HEK293 (cell line): ENCODE data around the gene ZSWIM4.

Experiments
- FEZF1 ChIP-seq: fragments of 450-650 bp; formaldehyde crosslinking; IDR thresholded peaks from 2 replicates; pipeline ENCODE4 v1.5.1; 2016; ENCODE audit warnings: missing biosample characterization, missing genetic modification characterization
- HOXC10 ChIP-seq: sonication (generic); formaldehyde crosslinking; IDR thresholded peaks from 2 replicates; pipeline ENCODE4 v1.8.1; 2023; ENCODE audit warnings: mild to moderate bottlenecking, missing genetic modification reagents
- KLF1 ChIP-seq: fragments of 450-650 bp; formaldehyde crosslinking; IDR thresholded peaks from 2 replicates; pipeline ENCODE4 v1.5.1; 2016; ENCODE audit warnings: missing biosample characterization, missing genetic modification characterization
- KLF16 ChIP-seq: fragments of 450-650 bp; formaldehyde crosslinking; IDR thresholded peaks from 2 replicates; pipeline ENCODE4 v1.5.1; 2017; ENCODE audit warnings: missing biosample characterization, missing genetic modification characterization
- KLF9 ChIP-seq: fragments of 450-650 bp; formaldehyde crosslinking; IDR thresholded peaks from 2 replicates; pipeline ENCODE4 v1.5.1; 2016; ENCODE audit warnings: missing biosample characterization, missing genetic modification characterization, low read depth
- OVOL3 ChIP-seq: fragments of 450-650 bp; formaldehyde crosslinking; IDR thresholded peaks from 2 replicates; pipeline ENCODE4 v1.5.1; 2016; ENCODE audit warnings: missing biosample characterization, missing genetic modification characterization
- SP3 ChIP-seq: fragments of 450-650 bp; formaldehyde crosslinking; IDR thresholded peaks from 2 replicates; pipeline ENCODE4 v1.5.1; 2016; ENCODE audit warnings: missing biosample characterization, missing genetic modification characterization
- TRIM28 ChIP-seq: IDR thresholded peaks from 2 replicates; pipeline ENCODE4 v1.6.1; 2011; ENCODE audit warnings: low read length, control low read depth, borderline replicate concordance
- ZBTB21 ChIP-seq: fragments of 450-650 bp; formaldehyde crosslinking; IDR thresholded peaks from 2 replicates; pipeline ENCODE4 v1.5.1; 2017; ENCODE audit warnings: missing biosample characterization, missing genetic modification characterization
- ZBTB8A ChIP-seq: fragments of 450-650 bp; formaldehyde crosslinking; IDR thresholded peaks from 2 replicates; pipeline ENCODE4 v1.5.1; 2016; ENCODE audit warnings: missing biosample characterization, missing genetic modification characterization
- ZFP3 ChIP-seq: fragments of 450-650 bp; formaldehyde crosslinking; IDR thresholded peaks from 2 replicates; pipeline ENCODE4 v1.5.1; 2016; ENCODE audit warnings: low read depth, missing biosample characterization, missing genetic modification characterization
- ZNF132 ChIP-seq: fragments of 450-650 bp; formaldehyde crosslinking; IDR thresholded peaks from 2 replicates; pipeline ENCODE4 v1.5.1; 2017; ENCODE audit warnings: missing biosample characterization, missing genetic modification characterization, borderline replicate concordance
- ZNF184 ChIP-seq: fragments of 450-650 bp; IDR thresholded peaks from 2 replicates; pipeline ENCODE4 v1.5.1; 2018; ENCODE audit warnings: missing biosample characterization, mild to moderate bottlenecking, missing genetic modification characterization
- ZNF24 ChIP-seq: fragments of 450-650 bp; formaldehyde crosslinking; IDR thresholded peaks from 2 replicates; pipeline ENCODE4 v1.5.1; 2016; ENCODE audit warnings: missing biosample characterization, missing genetic modification characterization
- ZNF404 ChIP-seq: fragments of 450-650 bp; formaldehyde crosslinking; IDR thresholded peaks from 2 replicates; pipeline ENCODE4 v1.5.1; 2017; ENCODE audit warnings: missing biosample characterization, missing genetic modification characterization
- ZNF530 ChIP-seq: fragments of 450-650 bp; formaldehyde crosslinking; IDR thresholded peaks from 2 replicates; pipeline ENCODE4 v1.5.1; 2016; ENCODE audit warnings: low read depth, missing biosample characterization, missing genetic modification characterization
- ZNF544 ChIP-seq: fragments of 450-650 bp; formaldehyde crosslinking; IDR thresholded peaks from 2 replicates; pipeline ENCODE4 v1.5.0; 2017; ENCODE audit warnings: missing biosample characterization, missing genetic modification characterization
- ZNF571 ChIP-seq: fragments of 450-650 bp; formaldehyde crosslinking; IDR thresholded peaks from 2 replicates; pipeline ENCODE4 v1.5.0; 2017; ENCODE audit warnings: missing biosample characterization, missing genetic modification characterization
- ZNF677 ChIP-seq: fragments of 450-650 bp; IDR thresholded peaks from 2 replicates; pipeline ENCODE4 v1.5.0; 2018; ENCODE audit warnings: missing biosample characterization, mild to moderate bottlenecking, missing genetic modification characterization, moderate library complexity
- ZNF707 ChIP-seq: fragments of 450-650 bp; formaldehyde crosslinking; IDR thresholded peaks from 2 replicates; pipeline ENCODE4 v1.5.1; 2016; ENCODE audit warnings: missing biosample characterization, missing genetic modification characterization
- ZNF76 ChIP-seq: fragments of 450-650 bp; formaldehyde crosslinking; IDR thresholded peaks from 2 replicates; pipeline ENCODE4; 2016; ENCODE audit warnings: low read depth, missing biosample characterization, missing genetic modification characterization, borderline replicate concordance
- ZNF843 ChIP-seq: fragments of 450-650 bp; formaldehyde crosslinking; IDR thresholded peaks from 2 replicates; pipeline ENCODE4 v1.5.1; 2016; ENCODE audit warnings: missing biosample characterization, missing genetic modification characterization
- ZSCAN16 ChIP-seq: fragments of 450-650 bp; formaldehyde crosslinking; IDR thresholded peaks from 2 replicates; pipeline ENCODE4 v1.5.1; 2016; ENCODE audit warnings: missing biosample characterization, missing genetic modification characterization
- ZXDB ChIP-seq: fragments of 450-650 bp; formaldehyde crosslinking; IDR thresholded peaks from 2 replicates; pipeline ENCODE4 v1.5.1; 2016; ENCODE audit warnings: missing biosample characterization, missing genetic modification characterization
- TF ChIP-seq, protein P1 (sequence below): fragments of 450-650 bp; formaldehyde crosslinking; IDR thresholded peaks from 2 replicates; pipeline ENCODE4 v1.5.1; 2016; ENCODE audit warnings: missing biosample characterization, missing genetic modification characterization
- TF ChIP-seq, protein P2 (sequence below): fragments of 450-650 bp; formaldehyde crosslinking; optimal IDR thresholded peaks from 2 replicates; pipeline ENCODE3; 2016; ENCODE audit warnings: missing biosample characterization, mild to moderate bottlenecking, missing genetic modification characterization
- TF ChIP-seq, protein P3 (sequence below): fragments of 450-650 bp; formaldehyde crosslinking; IDR thresholded peaks from 2 replicates; pipeline ENCODE4 v1.5.1; 2016; ENCODE audit warnings: missing biosample characterization, missing genetic modification characterization
- TF ChIP-seq, protein P4 (sequence below): fragments of 450-650 bp; formaldehyde crosslinking; IDR thresholded peaks from 2 replicates; pipeline ENCODE4 v1.5.1; 2016; ENCODE audit warnings: missing biosample characterization, missing genetic modification characterization
- TF ChIP-seq, protein P5 (sequence below): fragments of 450-650 bp; formaldehyde crosslinking; conservative IDR thresholded peaks from 2 replicates; pipeline ENCODE4 v1.5.1; 2016; ENCODE audit warnings: low read depth, missing biosample characterization, missing genetic modification characterization

ZSWIM4 gene

DNA sequence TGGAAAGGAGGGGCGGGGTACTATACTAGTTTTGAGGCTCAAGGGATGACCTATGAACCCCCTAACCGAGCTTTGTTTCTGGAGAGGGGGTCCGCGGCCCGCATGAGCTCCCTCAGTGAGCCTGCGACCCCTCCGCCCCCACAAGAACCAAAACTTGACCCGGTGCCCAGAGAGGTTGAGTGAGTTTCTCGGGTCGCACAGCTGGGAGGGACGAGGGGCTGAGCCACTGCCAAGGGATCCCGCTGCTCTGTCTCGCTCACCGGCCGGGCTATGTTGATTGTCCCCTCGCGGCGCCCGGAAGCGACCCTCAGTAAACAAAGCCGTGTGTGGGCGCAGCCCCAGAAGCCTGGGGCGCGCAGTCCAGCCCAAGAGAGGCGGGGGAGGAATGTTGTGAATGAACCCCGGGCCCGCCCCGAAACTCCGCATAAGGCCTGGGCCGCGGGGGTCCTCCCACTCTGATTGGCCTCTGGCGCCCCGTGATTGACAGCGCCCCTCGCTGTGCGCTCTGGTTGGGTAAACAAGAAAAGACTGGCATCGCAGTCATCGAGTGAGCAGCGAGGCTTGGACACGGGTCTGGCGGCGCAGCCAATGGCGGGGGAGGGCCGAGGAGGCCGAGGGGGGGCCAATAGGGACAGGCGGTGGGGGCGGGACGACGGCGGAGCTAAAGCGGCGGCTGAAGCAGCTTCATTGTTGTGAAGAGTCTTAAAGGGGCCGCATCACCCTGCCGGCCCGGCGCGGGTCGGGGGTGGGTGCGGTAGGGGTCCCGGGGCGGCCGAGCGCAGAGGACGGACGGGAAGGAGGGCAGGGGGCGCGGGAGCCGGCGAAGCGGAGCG, at the start of gene ZSWIM4 (continued):
- TF ChIP-seq KLF16 (tag by site-specific recombination): no peak
- TF ChIP-seq, protein P1, sequence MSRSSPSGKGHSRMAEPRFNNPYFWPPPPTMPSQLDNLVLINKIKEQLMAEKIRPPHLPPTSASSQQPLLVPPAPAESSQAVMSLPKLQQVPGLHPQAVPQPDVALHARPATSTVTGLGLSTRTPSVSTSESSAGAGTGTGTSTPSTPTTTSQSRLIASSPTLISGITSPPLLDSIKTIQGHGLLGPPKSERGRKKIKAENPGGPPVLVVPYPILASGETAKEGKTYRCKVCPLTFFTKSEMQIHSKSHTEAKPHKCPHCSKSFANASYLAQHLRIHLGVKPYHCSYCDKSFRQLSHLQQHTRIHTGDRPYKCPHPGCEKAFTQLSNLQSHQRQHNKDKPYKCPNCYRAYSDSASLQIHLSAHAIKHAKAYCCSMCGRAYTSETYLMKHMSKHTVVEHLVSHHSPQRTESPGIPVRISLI (tag by site-specific recombination): no peak
- TF ChIP-seq, protein P2, sequence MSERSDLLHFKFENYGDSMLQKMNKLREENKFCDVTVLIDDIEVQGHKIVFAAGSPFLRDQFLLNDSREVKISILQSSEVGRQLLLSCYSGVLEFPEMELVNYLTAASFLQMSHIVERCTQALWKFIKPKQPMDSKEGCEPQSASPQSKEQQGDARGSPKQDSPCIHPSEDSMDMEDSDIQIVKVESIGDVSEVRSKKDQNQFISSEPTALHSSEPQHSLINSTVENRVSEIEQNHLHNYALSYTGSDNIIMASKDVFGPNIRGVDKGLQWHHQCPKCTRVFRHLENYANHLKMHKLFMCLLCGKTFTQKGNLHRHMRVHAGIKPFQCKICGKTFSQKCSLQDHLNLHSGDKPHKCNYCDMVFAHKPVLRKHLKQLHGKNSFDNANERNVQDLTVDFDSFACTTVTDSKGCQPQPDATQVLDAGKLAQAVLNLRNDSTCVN (tag by site-specific recombination): peak; percentile 64
- no peak for TF ChIP-seq ZNF530
- TF ChIP-seq ZBTB8A (tag by site-specific recombination): peak; percentile 95
- TF ChIP-seq FEZF1: no peak
- no peak for TF ChIP-seq ZNF132 (tag by site-specific recombination)
- peak; percentile 87 for TF ChIP-seq SP3
- TF ChIP-seq, protein P3, sequence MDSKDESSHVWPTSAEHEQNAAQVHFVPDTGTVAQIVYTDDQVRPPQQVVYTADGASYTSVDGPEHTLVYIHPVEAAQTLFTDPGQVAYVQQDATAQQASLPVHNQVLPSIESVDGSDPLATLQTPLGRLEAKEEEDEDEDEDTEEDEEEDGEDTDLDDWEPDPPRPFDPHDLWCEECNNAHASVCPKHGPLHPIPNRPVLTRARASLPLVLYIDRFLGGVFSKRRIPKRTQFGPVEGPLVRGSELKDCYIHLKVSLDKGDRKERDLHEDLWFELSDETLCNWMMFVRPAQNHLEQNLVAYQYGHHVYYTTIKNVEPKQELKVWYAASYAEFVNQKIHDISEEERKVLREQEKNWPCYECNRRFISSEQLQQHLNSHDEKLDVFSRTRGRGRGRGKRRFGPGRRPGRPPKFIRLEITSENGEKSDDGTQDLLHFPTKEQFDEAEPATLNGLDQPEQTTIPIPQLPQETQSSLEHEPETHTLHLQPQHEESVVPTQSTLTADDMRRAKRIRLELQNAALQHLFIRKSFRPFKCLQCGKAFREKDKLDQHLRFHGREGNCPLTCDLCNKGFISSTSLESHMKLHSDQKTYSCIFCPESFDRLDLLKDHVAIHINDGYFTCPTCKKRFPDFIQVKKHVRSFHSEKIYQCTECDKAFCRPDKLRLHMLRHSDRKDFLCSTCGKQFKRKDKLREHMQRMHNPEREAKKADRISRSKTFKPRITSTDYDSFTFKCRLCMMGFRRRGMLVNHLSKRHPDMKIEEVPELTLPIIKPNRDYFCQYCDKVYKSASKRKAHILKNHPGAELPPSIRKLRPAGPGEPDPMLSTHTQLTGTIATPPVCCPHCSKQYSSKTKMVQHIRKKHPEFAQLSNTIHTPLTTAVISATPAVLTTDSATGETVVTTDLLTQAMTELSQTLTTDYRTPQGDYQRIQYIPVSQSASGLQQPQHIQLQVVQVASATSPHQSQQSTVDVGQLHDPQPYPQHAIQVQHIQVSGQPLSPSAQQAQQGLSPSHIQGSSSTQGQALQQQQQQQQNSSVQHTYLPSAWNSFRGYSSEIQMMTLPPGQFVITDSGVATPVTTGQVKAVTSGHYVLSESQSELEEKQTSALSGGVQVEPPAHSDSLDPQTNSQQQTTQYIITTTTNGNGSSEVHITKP: peak; percentile 71
- TF ChIP-seq ZNF404 (tag by site-specific recombination): no peak
- no peak for TF ChIP-seq ZNF24 (tag by site-specific recombination)
- TF ChIP-seq OVOL3 (tag by site-specific recombination): no peak
- TF ChIP-seq ZNF544 (tag by site-specific recombination): no peak
- TF ChIP-seq ZNF571 (tag by site-specific recombination): no peak
- TF ChIP-seq TRIM28: no peak
- TF ChIP-seq, protein P4, sequence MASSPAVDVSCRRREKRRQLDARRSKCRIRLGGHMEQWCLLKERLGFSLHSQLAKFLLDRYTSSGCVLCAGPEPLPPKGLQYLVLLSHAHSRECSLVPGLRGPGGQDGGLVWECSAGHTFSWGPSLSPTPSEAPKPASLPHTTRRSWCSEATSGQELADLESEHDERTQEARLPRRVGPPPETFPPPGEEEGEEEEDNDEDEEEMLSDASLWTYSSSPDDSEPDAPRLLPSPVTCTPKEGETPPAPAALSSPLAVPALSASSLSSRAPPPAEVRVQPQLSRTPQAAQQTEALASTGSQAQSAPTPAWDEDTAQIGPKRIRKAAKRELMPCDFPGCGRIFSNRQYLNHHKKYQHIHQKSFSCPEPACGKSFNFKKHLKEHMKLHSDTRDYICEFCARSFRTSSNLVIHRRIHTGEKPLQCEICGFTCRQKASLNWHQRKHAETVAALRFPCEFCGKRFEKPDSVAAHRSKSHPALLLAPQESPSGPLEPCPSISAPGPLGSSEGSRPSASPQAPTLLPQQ: no peak; the same call in 1 of the 2 replicates
- TF ChIP-seq ZNF184 (tag by site-specific recombination): no peak
- 0 out of 2 replicates have a peak, but pooled peaks have one; percentile 37 for TF ChIP-seq KLF9 (tag by site-specific recombination)
- no peak for TF ChIP-seq ZNF677 (tag by site-specific recombination)
- peak; percentile 49 for TF ChIP-seq ZXDB (tag by site-specific recombination)
- TF ChIP-seq HOXC10: no peak
- TF ChIP-seq, protein P5, sequence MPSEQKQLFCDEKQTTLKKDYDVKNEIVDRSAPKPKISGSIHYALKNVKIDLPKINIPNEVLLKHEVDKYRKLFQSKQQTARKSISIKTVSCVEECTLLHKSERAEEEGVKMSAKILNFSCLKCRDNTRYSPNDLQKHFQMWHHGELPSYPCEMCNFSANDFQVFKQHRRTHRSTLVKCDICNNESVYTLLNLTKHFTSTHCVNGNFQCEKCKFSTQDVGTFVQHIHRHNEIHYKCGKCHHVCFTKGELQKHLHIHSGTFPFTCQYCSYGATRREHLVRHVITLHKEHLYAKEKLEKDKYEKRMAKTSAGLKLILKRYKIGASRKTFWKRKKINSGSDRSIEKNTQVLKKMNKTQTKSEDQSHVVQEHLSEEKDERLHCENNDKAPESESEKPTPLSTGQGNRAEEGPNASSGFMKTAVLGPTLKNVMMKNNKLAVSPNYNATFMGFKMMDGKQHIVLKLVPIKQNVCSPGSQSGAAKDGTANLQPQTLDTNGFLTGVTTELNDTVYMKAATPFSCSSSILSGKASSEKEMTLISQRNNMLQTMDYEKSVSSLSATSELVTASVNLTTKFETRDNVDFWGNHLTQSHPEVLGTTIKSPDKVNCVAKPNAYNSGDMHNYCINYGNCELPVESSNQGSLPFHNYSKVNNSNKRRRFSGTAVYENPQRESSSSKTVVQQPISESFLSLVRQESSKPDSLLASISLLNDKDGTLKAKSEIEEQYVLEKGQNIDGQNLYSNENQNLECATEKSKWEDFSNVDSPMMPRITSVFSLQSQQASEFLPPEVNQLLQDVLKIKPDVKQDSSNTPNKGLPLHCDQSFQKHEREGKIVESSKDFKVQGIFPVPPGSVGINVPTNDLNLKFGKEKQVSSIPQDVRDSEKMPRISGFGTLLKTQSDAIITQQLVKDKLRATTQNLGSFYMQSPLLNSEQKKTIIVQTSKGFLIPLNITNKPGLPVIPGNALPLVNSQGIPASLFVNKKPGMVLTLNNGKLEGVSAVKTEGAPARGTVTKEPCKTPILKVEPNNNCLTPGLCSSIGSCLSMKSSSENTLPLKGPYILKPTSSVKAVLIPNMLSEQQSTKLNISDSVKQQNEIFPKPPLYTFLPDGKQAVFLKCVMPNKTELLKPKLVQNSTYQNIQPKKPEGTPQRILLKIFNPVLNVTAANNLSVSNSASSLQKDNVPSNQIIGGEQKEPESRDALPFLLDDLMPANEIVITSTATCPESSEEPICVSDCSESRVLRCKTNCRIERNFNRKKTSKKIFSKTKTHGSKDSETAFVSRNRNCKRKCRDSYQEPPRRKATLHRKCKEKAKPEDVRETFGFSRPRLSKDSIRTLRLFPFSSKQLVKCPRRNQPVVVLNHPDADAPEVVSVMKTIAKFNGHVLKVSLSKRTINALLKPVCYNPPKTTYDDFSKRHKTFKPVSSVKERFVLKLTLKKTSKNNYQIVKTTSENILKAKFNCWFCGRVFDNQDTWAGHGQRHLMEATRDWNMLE: no peak
- no peak for TF ChIP-seq ZNF707 (tag by site-specific recombination)
- no peak for TF ChIP-seq ZSCAN16 (tag by site-specific recombination)
- peak; percentile 29; the same call in 1 of the 2 replicates for TF ChIP-seq KLF1
- no peak for TF ChIP-seq ZBTB21 (tag by site-specific recombination)
- TF ChIP-seq ZNF843 (tag by site-specific recombination): no peak
- no peak for TF ChIP-seq ZFP3 (tag by site-specific recombination)
- no peak for TF ChIP-seq ZNF76 (tag by site-specific recombination)
